ENCODE data around the gene RNF220.
"Not testable (repeated sequence)": the region's sequence is repeated elsewhere in the genome, so short reads cannot be mapped to it uniquely, and the experiment has no call there.

The RNF220 gene

GRCh38 chr1:44662683-44663030, 257.6 kb downstream of the RNF220 start:
- Histone ChIP-seq H3K79me2 (ENCODE audit: insufficient read depth, low read length) (no peaks in the 10 kb centered on the region), H3K9me3 (ENCODE audit: low read length) (no peaks in the 10 kb centered on the region), H3K27me3 (ENCODE audit: insufficient read depth, low read length) (no peaks in the 10 kb centered on the region), H3K27ac (ENCODE audit: low read depth, low read length, poor library complexity, severe bottlenecking) (no peak overlapping the region), H3K4me2 (ENCODE audit: low read length) (no peak overlapping the region), H2AFZ (ENCODE audit: low read length) (no peak overlapping the region), H3K9ac (ENCODE audit: low read length) (no peak overlapping the region), H3K36me3 (ENCODE audit: insufficient read depth, low read length) (no peaks in the 10 kb centered on the region), H3K9me2 (ENCODE audit: low read depth, low read length) (no peaks in the 10 kb centered on the region), H3K4me3 (ENCODE audit: low read depth, low read length, poor library complexity, severe bottlenecking) (no peak overlapping the region), H3F3A (ENCODE audit: insufficient read depth, low read length) (no peaks in the 10 kb centered on the region), H3K4me1 (ENCODE audit: insufficient read depth, low read length, severe bottlenecking) (peaks cover 7% of the 10 kb centered on the region), H4K20me1 (ENCODE audit: insufficient read depth, low read length) (no peaks in the 10 kb centered on the region)
- TF ChIP-seq CTCF (IDR thresholded peaks at IDR 0.05; ENCODE audit: low read length): no peak
- TF ChIP-seq EZH2 (IDR thresholded peaks at IDR 0.05; ENCODE audit: borderline replicate concordance, low read length): no peak

- Histone ChIP-seq H2AFZ (ENCODE audit: low read length) (no peak overlapping the region), H3K79me2 (ENCODE audit: insufficient read depth, low read length) (no peaks in the 10 kb centered on the region), H3K27ac (ENCODE audit: low read depth, low read length, poor library complexity, severe bottlenecking) (no peak overlapping the region), H3K36me3 (ENCODE audit: insufficient read depth, low read length) (no peaks in the 10 kb centered on the region), H3K9me2 (ENCODE audit: low read depth, low read length) (no peaks in the 10 kb centered on the region), H3K4me3 (ENCODE audit: low read depth, low read length, poor library complexity, severe bottlenecking) (no peak overlapping the region), H3K9ac (ENCODE audit: low read length) (no peak overlapping the region), H3K4me1 (ENCODE audit: insufficient read depth, low read length, severe bottlenecking) (peaks cover 7% of the 10 kb centered on the region), H3K27me3 (ENCODE audit: insufficient read depth, low read length) (no peaks in the 10 kb centered on the region), H3K4me2 (ENCODE audit: low read length) (no peak overlapping the region), H3K9me3 (ENCODE audit: low read length) (no peaks in the 10 kb centered on the region), H3F3A (ENCODE audit: insufficient read depth, low read length) (no peaks in the 10 kb centered on the region), H4K20me1 (ENCODE audit: insufficient read depth, low read length) (no peaks in the 10 kb centered on the region)
- TF ChIP-seq EZH2 (IDR thresholded peaks at IDR 0.05; ENCODE audit: borderline replicate concordance, low read length): no peak
- TF ChIP-seq CTCF (IDR thresholded peaks at IDR 0.05; ENCODE audit: low read length): no peak
These were observed 258.4 kb downstream of the RNF220 start for GRCh38 chr1:44663417-44663816.

GRCh38 chr1:44664730-44665370, 259.8 kb downstream of the RNF220 start:
- Histone ChIP-seq H4K20me1 (ENCODE audit: insufficient read depth, low read length) (no peaks in the 10 kb centered on the region), H3K4me3 (ENCODE audit: low read depth, low read length, poor library complexity, severe bottlenecking) (no peak overlapping the region), H3K4me2 (ENCODE audit: low read length) (no peak overlapping the region), H3K9me2 (ENCODE audit: low read depth, low read length) (no peaks in the 10 kb centered on the region), H3K9ac (ENCODE audit: low read length) (no peak overlapping the region), H3K9me3 (ENCODE audit: low read length) (no peaks in the 10 kb centered on the region), H3K36me3 (ENCODE audit: insufficient read depth, low read length) (no peaks in the 10 kb centered on the region), H2AFZ (ENCODE audit: low read length) (no peak overlapping the region), H3F3A (ENCODE audit: insufficient read depth, low read length) (no peaks in the 10 kb centered on the region), H3K27ac (ENCODE audit: low read depth, low read length, poor library complexity, severe bottlenecking) (no peak overlapping the region), H3K4me1 (ENCODE audit: insufficient read depth, low read length, severe bottlenecking) (peaks cover 7% of the 10 kb centered on the region), H3K27me3 (ENCODE audit: insufficient read depth, low read length) (no peaks in the 10 kb centered on the region), H3K79me2 (ENCODE audit: insufficient read depth, low read length) (no peaks in the 10 kb centered on the region)
- TF ChIP-seq CTCF (IDR thresholded peaks at IDR 0.05; ENCODE audit: low read length): no peak
- no peak for TF ChIP-seq EZH2 (IDR thresholded peaks at IDR 0.05; ENCODE audit: borderline replicate concordance, low read length)

- H3K4me1 ChIP-seq (ENCODE audit: insufficient read depth, low read length, severe bottlenecking); H3K9me2 ChIP-seq (ENCODE audit: low read depth, low read length): not testable (repeated sequence)
These were observed 261.7 kb downstream of the RNF220 start for GRCh38 chr1:44666719-44667118.

More at GRCh38 chr1:44666719-44667118, 261.7 kb downstream of the RNF220 start:
- not testable (repeated sequence) for H3K9ac ChIP-seq (ENCODE audit: low read length); H3K4me3 ChIP-seq (ENCODE audit: low read depth, low read length, poor library complexity, severe bottlenecking); H2AFZ ChIP-seq (ENCODE audit: low read length); H3K36me3 ChIP-seq (ENCODE audit: insufficient read depth, low read length); H3K27me3 ChIP-seq (ENCODE audit: insufficient read depth, low read length); H3K4me2 ChIP-seq (ENCODE audit: low read length); H3K9me3 ChIP-seq (ENCODE audit: low read length); H3K79me2 ChIP-seq (ENCODE audit: insufficient read depth, low read length); H4K20me1 ChIP-seq (ENCODE audit: insufficient read depth, low read length); H3F3A ChIP-seq (ENCODE audit: insufficient read depth, low read length); H3K27ac ChIP-seq (ENCODE audit: low read depth, low read length, poor library complexity, severe bottlenecking)
